HL-60/S4 treated with phorbol 12-myristate 13-acetate at 8.2 ng/mL for 4 days and 3 days (cell line): ENCODE data around the gene COL20A1.

Source experiments
- in situ Hi-C: fragments of 300-500 bp; cut with MboI; formaldehyde crosslinking; loops from 2 replicates; pipeline ENCODE4 v1.15.0; 2022; ENCODE audit warnings: low sequenced_read_pairs

Gene COL20A1

DNA sequence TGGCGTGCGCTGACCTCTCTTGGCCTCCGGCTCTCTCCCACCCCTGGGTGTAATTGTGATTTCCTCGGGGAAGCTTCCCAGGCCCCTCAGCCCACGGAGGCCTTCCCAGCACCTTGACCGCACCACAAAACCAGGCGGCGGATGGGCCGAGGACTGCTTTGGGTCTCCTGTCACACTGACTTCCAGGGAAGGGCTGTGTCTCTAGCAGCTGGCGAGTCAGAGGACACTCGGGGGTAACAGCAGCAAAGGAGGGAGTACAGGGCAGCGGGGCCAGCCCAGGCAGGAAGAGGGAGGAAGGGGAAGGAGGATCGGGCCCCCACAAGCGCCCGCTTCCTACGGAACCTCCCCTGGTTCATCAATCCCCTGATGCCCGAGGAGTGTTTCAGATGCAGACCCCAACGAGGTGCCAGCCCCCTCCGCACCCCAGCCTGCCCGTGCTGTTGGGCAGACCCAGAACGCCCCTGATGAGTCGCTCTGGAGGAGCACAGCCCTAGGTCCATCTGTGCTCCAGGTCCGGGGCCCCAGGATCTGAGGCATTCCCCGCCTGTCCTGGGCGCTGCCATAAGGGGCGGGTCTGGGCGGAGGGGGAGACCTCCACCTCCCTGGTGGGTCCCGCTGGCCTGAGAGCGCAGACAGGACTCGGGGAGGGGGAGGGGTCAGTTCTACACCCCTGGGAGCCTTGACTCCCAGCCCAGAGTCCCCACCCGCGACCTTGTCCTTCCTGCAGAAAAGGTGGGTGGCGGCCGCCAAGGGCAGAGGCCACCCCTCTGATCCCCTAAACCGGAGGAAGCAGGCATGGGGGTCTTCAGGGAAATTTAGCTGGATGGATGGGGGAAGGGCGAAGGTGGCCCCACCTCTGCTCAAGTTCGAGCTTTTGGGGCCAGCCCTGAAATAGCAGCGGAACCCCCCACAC, 67.2 kb downstream of the COL20A1 start:
- in situ Hi-C loops, result no loop called here

DNA sequence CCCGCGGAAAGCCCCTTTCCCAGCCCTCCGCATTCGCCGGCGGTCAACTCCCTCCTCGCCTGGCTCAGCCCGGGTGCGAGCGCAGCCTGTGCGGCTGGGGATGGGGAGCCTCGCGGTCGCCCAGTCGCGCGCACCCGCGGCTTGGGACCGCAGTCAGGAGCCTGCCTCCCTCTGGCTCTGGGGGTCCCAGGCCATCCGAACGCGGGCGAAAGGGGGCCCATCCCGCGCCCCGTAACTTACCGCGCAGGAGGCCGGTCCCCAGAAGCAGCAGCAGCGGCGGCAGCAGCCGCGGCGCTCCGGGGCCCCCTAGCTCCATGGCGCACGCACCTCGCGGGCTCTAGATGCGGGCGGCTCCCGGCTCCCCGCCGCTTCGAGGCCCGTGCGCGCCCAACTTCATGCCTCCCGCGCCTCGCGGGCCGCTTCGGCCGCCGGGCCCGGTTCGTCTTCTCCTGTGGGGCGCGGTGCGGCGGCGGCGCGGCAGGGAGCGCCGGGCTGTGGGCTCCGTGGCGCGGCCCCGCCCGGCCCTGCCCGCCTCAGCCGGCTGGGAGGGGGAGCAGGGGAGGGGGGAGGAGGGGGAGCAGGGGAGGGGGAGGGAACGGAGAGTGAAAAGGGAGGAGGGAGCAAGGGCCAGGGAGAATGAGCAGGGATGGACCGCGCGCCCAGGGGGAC, 68.0 kb downstream of the COL20A1 start, which contains the start of gene CHRNA4:
CHRNA4 (minus strand) TSS at position 500 of the 669 bp plus-strand sequence; CDS start at position 316, 184 bp downstream.
- in situ Hi-C loops, result no loop called here

DNA sequence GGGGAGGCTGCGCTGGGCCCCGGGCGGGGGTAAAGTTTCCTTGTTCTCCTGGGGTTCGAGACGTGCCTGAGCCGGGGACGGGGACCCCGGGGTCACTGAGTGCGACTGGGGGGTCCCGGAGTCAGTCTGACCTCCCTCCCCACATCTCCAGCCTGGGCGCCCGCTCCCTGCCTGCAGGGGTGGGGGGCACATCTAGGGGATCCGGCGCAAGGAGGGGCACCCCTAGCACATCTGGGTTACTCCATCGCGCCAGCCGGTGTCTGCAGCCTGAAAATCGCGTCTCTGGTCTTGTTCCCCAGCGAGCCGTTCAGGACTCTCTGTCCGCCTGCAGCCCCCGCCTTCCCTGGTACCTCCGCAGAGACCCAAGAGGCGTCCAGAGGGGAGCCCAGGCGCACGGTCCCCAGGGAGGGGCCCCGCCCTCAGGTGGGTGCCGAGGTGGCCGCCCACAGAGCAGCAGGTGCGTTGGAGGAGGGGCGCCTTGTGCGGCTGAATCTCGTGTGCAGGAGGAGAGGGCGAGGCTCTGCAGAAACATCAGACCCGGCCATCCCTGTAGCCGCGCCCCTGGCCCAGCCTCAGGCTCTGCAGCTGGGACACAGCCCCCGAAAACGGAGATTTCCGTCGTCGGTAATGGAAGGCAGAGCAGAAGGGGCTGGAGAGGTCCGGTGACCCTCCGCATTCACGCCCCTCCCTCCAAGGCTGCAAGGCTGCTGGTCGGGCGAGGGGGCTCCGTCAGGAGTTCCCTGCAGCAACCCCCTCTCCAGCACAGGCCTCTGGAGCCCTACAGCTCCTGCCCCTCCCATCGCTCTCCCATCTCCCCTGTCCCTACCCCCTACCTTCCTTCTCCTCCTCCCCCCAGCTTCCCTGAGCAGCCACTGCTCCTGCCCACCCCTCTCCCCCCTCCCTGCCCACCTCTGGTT, 68.8 kb downstream of the COL20A1 start:
- in situ Hi-C loops, result no loop called here

DNA sequence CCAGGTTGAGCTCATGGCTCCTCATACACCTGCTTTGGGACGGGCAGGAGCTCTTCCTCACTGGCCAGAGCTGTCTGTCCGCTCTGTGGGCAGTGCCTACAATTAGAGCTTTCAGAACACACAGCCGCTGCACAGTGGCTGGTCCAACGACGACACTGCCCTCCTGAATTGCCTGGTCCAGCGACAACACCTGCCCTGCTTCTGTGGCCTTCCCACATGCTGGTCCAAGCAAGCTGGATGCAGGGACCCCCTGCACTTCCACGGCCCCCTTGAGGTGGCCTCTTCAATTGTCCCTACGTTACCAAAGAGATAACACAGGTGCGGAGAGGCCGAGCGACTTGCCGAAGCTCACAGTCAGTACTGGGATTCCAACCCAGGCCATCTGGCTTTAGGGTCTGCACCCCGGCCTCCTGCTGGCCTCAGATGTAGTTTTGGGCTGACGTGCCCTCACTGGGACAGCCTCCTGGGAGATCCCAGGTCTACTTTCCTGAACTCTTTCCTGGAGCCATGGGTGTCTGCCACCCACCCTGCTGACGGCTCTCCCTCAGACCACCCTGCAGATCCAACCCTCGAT, 69.5 kb downstream of the COL20A1 start:
- in situ Hi-C loops, result no loop called here

DNA sequence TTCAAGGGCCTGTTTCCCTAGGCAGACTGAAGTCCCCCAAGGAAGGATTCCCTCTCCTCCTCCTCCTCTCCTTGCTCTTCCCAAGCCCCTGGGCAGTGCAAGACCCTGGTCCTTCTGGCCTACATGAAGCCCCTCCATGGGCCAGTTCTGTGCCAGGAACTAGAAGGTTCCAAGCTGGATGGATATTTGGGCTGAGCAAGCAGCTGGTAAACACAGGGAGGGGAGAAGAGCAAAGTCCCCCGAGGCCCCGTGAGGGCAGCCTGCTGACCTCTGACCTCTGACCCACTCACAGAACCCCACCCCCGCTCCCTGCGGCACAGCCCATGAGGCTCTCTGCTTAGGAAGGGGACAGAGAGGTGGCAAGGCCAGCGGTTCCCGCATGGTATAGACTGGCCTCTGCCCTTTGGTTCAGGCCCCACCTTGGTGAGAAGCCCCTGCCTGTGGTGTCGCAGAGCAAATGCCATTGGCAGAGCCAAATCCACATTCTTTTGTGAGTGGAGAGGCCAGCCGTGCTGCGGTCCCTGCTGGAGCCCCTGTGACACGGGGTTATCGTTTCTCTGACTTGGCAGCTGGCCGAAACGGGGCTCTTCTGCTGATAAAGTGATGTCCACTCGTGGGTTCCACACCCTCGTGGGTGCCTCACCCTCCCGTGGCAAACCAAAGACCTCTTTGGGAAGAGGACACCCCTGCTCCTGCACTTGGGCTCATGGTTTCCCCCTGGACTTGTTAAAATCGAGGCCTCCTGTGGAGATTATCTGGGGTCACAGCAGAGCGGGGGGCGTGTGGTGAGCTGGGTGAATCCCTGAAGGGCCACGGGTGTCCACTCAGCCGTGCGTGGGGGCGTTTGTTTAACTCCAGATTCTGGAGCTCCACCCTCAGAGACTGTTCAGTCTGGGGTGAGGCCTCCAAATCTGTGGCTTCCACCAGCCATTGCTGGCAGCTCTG, 70.3 kb downstream of the COL20A1 start:
- in situ Hi-C loops, result no loop called here

DNA sequence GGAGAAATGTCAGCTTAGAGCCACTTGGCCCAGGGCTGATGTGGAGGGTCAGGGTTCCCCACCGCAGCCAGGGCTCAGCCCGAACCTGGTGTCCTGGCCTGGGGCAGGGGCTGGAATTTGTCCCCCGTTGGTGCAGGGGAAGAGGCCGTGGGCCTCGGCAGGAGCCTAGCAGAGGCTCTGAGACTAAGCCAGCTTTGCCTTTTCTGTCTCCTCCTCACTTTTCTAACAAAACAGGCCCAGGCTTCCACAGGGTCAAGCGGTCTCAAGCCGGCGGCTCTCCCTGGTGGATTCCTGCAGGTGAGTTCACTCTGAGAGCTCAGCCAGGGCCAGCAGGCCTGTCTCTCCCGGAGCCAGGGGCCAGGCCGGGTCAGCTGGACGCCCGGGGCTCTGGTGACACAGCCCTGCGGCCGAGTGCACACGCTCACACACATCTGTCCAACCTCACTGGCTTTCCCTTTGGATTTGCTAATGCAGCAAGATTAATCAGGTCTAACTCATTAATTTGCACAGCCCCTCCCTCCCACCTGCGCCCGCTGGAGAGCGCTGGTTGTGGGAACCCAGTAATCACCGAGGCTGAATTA, 71.1 kb downstream of the COL20A1 start:
- in situ Hi-C loops, result no loop called here

DNA sequence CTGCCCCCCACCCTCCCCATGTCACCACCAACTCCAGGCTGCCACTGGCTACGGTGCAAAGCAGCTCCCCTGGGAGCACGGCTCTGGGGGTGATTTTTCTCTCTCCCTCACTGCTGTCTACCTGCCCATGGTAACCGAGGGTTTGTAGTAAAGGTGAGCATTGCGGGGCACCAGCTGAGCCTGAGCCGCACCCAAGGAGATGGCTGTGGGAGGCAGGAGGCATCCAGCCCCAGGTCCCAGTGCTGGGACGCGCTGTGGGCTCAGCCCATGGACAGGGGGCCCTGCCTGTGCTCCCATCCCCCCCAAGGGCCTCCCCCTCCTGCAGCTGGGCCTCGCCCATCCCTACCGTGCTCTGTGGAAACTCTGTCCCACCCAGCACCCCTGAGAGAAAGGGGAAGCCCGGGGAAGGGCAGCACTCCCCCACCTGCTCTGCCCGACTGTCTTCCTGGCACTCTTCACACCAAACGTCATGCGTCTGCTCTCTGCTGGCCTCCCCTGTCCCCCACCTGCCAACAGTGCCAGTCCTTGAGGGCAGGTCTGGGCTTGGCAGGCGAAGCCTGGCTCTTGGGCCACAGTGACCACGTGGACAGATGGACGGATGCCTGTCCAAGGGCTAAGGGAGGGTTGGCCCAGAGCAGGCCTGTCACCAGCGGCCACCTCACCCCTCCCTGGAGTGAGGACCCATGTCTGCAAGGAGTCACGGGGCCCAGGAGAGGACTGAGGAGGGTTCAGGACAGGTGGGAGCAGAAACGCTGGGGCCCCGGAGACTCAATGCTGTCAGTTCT, 72.0 kb downstream of the COL20A1 start:
- in situ Hi-C loops, result no loop called here

DNA sequence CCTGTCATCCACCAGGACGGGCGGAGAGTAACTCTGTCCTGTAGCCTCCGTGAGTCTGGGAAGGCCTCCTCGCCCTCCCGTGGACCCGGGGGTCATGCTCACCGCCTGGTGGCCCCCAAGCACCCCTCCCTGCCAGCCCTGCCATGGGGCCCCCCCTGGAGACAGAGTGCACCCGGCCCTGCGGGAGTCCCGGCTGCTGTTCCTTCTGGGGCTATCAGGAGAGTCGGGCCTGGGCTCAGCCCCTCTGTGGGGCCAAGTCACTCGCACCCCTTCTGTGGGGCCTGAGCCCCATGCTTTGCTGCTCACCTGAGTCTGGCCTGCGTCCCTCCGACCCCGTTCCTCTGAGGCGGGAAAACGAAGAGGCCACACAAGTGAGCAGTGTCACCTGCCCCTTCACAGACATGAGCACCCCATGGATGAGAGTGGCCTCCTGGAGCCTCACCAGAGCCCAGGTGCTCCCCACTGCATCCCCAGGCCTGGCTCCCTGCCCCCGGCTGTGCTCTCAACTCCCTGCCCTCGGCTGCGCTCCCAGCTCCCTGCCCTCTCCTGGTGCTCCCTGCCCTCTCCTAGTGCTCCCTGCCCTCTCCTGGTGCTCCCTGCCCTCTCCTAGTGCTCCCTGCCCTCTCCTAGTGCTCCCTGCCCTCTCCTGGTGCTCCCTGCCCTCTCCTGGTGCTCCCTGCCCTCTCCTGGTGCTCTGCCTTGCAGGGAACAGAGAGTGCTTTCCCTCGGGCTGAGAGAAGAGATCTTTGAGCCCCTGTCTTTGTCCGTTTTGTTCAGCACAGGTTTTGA, 72.8 kb downstream of the COL20A1 start:
- in situ Hi-C loops, result no loop called here

DNA sequence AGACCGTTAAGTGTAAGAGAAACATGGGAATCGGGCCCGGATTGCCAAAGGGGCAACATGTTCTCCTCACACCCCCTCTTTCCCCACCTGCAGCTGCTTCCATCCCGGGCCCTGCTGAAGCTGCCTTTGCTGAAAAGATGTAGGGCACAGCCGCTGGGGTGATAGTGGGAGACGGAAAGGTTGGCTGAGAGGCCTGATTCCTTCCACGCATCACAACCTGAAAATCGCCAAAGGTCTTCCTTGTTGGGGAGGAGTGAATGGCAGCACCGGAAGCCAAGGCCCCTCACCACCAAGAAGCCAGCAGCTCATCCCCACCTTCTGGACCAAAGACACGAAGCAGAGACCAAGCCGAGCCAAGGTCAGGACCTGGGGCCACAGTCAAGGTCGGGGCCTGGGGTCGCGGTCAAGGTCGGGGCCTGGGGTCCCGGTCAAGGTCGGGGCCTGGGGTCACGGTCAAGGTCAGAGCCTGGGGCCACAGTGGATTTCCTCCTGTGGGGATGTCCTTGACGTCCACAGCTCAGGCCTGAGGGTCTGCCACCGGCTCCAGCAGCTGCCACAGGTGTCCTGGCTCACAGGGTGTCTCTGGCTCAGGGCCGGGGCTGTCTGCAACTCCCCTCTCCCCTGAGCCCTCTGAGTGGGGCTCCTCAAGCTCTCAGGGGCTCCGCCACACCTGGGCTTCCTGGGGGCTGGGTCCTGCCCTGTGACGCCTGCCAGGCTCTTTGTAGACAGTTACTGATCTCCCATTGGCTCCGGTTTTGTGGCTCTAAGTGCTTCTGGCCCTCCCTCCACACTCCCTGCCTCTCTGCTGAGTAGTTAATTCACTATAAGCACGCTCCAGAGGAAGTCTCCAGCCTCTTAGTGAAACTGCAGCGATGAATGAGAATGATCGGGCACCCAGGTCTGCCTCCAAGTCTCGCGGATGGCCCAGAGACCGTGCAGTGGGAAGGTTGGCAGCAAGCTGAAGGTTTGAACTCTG, 73.7 kb downstream of the COL20A1 start:
- in situ Hi-C loops, result no loop called here

DNA sequence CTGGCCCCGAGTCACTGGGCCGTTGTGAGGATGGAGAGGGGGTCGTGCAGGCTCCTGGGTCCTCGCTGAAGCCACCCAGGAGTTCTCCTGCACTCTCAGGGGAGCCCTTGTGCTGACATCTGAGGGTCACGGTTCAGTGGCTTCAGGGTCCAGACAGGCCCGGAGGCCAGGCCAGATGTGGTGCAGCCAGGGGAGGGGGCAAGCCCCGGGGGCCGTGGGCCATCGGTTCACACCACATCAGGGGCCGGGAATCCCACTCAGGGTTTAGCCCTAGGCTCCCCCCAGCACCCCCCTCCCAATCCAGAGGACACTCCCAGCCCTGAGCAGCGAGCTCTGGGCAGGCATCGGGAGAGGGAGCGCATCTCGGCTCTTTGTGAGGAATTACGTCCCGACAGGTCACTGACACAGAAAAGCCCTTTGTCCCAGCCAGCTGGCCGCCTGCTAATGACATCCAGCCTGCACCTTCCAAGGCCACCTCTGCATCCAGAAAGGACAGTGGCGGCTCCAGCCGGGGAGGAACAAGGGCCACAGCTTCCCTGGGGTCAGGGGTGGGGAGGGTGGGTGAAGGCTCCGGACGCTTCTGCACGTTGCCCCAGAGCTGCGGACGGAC, 74.6 kb downstream of the COL20A1 start:
- in situ Hi-C loops, result no loop called here

DNA sequence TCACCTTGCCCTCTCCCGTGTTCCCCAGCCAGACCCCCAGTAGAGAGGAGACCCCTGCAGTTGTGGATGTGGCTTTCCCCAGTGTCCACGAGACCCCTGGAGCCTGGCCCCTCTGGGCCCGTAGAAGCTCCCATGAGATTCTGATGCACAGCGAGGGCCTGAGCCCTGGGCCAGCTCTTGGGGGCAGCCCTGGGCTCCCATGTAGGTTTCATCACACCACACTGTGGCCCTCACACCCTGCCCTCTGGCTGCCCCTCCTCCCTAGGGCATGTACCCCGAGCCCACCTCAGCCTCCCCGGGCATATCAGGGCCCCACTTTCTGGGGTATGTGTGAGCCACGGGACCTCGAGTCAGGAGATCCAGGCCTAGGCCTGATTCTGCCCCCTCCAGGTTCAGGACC, 75.2 kb downstream of the COL20A1 start:
- in situ Hi-C loops, result no loop called here

DNA sequence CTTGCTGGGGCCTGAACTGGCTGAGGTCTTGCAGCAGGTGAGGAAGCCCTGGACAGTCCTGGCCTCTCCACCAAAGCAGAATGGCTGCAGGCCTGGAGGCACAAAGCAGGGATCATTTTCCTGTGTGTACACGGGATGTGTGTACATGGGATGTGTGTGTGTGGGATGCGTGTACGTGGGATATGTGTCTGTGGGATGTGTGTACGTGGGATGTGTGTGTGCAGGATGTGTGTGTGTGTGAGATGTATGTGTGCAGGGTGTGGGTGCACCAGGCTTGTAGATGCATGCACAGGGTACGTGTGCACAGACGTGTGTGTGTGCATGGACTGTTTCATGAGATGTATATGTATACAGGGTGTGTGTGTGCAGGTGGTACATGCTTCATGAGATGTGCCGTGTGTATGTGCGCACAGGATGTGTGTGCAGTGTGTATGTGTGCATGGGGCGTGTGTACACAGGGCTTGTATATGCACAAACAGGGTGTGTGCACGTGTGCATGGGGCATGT, 76.1 kb downstream of the COL20A1 start:
- in situ Hi-C loops, result no loop called here

DNA sequence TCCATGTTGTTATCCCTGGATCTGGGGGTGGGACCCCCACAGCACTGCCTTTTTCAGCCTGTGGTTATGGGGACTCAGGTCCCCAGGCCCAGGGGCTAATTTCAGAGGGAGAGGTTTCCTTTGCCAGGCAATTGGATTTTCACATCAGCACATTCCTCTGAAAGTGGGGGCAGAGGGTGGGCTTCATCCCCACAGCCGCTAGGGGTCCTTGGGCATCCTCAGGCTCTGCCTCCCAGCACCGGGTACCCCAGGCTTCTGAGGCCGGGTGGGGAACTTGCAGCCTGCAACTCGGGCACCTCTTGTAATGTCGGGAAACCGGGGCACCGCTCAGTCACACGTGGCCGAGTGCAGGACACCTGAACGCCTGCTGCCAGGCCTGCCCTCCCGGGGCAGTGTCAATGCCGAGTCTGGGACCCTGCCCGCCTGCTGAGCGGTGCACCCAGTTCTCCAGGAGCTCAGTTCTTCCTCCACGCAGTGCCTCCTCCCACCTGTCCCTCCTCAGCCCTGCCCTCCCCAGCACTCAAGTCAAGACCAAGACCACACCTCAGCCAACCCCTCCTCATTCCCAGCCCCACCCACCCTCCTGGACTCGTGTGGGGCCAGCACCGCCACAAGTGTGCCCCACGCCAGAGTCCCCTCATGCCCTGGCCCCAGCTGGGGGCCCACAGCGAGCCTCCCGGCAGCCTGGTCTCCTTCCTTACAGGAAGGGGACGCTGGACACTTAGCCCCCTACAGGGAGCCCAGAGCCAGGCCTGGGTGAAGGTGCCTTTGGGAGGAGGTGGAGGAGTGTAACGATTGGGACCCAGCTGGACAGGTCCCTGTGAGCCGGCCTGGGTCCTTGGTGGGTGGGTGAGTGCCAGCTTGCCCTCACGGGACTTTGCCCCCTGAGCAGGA, 77.0 kb downstream of the COL20A1 start:
- in situ Hi-C loops, result no loop called here

DNA sequence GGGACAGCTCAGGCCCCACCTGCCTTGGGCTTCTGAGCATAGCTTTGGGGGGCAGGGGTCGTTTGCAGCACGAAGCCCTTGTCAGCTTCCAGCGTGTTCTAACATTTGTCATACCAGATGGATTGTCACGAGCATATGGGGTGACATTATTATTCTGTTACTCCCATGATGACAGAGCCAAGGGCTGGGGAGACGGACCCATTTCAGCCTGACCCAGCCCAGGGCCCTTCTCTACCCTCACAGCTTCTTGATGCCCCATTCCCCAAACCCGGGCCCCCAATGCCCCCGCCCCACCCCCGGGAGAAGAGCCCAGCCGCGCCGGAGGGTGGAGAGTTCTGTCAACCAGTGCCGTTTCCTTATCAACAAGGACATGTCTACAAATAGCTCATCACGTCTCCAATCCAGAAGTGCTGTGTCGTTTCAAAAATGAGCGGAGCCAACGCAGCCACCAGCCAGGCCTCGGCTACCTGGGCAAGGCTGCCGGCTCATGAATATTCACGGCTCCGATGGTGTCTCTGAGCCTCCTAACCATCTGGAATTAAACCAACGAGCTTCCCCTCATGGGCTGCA, 77.7 kb downstream of the COL20A1 start:
- in situ Hi-C loops, result no loop called here
